Kidney (tissue), 2 donors: Measurements from ENCODE around the gene HES4. TPM values are rescaled to one million over a fixed set of nuclear protein-coding genes. Genes with fewer than 3 reads are reported as not detected.

Experiments used
- polyA plus RNA-seq: library from polyadenylated mRNA; stranded (reverse); fragments of 350-450 nt; fragmentation: Illumina TruSeq; extraction: RNeasy Lipid Tissue Mini Kit (QIAGEN cat#74804); gene quantifications from one replicate; pipeline ENCODE4 v1.2.3, GENCODE V29; 2014; ENCODE audit warnings: low read depth, low replicate concordance; ENCODE audit not compliant: insufficient read depth
- total RNA-seq: library from RNA; stranded (reverse); fragmentation: NEBNext Ultra II Directional; extraction: Animal tissue kit (Norgen Biotek cat#: 25700); gene quantifications from one replicate; pipeline ENCODE4 v1.2.1, GENCODE V29; 2021
- donor health status: DM: yes; HTN: yes; CAD: no.

HES4 gene
- total and polyA plus RNA-seq, 2 donors from 2014 or later = 15.8 to 32.0 TPM

Other genes with a start within 250 kb of the HES4 start
- 21.4 TPM for gene SAMD11, start 76.2 kb downstream of the HES4 start, total RNA-seq
- 13.3 TPM for gene SAMD11, start 76.2 kb downstream of the HES4 start, polyA plus RNA-seq
- 65.5 TPM for gene NOC2L, start 40.8 kb downstream of the HES4 start, total RNA-seq
- 42.4 TPM for gene NOC2L, start 40.8 kb downstream of the HES4 start, polyA plus RNA-seq
- 11.5 TPM for gene KLHL17, start 39.5 kb downstream of the HES4 start, total RNA-seq
- gene KLHL17, start 39.5 kb downstream of the HES4 start, polyA plus RNA-seq = 6.9 TPM
- 14.3 TPM for gene PLEKHN1, start 33.6 kb downstream of the HES4 start, total RNA-seq
- gene PLEKHN1, start 33.6 kb downstream of the HES4 start, polyA plus RNA-seq = not detected
- gene PERM1, start 18.0 kb downstream of the HES4 start, total RNA-seq = 0.25 TPM
- gene PERM1, start 18.0 kb downstream of the HES4 start, polyA plus RNA-seq = 0.86 TPM
- gene ISG15, start 13.4 kb upstream of the HES4 start, total RNA-seq = 23.9 TPM
- gene ISG15, start 13.4 kb upstream of the HES4 start, polyA plus RNA-seq = 65.9 TPM
- gene AGRN, start 20.0 kb upstream of the HES4 start, total RNA-seq = 261 TPM
- 78.5 TPM for gene AGRN, start 20.0 kb upstream of the HES4 start, polyA plus RNA-seq
- 2.3 TPM for gene RNF223, start 74.2 kb upstream of the HES4 start, total RNA-seq
- 0.28 TPM for gene RNF223, start 74.2 kb upstream of the HES4 start, polyA plus RNA-seq
- gene C1orf159, start 116.0 kb upstream of the HES4 start, total RNA-seq = 14.8 TPM
- gene C1orf159, start 116.0 kb upstream of the HES4 start, polyA plus RNA-seq = 8.6 TPM
- gene TTLL10, start 173.8 kb upstream of the HES4 start, total RNA-seq = 1.5 TPM
- gene TTLL10, start 173.8 kb upstream of the HES4 start, polyA plus RNA-seq = not detected
- 8.1 TPM for gene TNFRSF18, start 206.5 kb upstream of the HES4 start, total RNA-seq
- gene TNFRSF18, start 206.5 kb upstream of the HES4 start, polyA plus RNA-seq = not detected
- 5.1 TPM for gene TNFRSF4, start 214.1 kb upstream of the HES4 start, total RNA-seq
- gene TNFRSF4, start 214.1 kb upstream of the HES4 start, polyA plus RNA-seq = 3.3 TPM
- 160 TPM for gene SDF4, start 231.9 kb upstream of the HES4 start, total RNA-seq
- gene SDF4, start 231.9 kb upstream of the HES4 start, polyA plus RNA-seq = 143 TPM
- gene B3GALT6, start 232.1 kb upstream of the HES4 start, total RNA-seq = 20.3 TPM
- gene B3GALT6, start 232.1 kb upstream of the HES4 start, polyA plus RNA-seq = 13.7 TPM
- gene C1QTNF12, start 246.6 kb upstream of the HES4 start, total RNA-seq = 3.1 TPM
- gene C1QTNF12, start 246.6 kb upstream of the HES4 start, polyA plus RNA-seq = 9.9 TPM